ENCODE measurements around the gene CD244. TPM values are rescaled to one million over a fixed set of nuclear protein-coding genes. Genes with fewer than 3 reads are reported as not detected.

CD244 gene
- total and polyA plus RNA-seq, 8 donors = 0.15 to 1.1 (median 0.43) TPM; not detected in 3

DNA sequence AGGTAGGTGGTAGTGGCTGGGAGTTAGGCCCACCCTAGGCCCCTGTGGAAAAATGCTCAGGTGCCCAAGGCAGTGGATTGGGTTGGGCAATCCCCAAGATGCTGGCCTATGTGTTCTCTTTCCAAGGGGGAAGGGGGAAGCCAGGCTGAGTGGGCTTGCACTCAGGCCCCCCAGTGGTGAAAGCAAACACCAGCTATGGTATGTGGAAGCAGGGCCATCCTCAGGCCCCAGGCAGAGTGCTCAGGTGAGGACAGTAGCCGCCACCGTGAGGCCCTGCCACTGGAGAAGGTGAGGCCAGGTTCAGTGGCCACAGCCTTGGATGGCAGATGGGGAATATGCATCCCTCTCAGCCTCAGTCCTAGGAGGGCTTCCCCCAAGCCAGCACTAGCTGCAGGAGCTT lies 54.9 kb downstream of the CD244 start:
- TF ChIP-seq POLR2AphosphoS5 (IDR thresholded peaks at IDR 0.05) (no peak), POLR2A (IDR thresholded peaks at IDR 0.05) (no peak), EP300 (IDR thresholded peaks at IDR 0.05) (no peak)
- TF ChIP-seq, protein P1, sequence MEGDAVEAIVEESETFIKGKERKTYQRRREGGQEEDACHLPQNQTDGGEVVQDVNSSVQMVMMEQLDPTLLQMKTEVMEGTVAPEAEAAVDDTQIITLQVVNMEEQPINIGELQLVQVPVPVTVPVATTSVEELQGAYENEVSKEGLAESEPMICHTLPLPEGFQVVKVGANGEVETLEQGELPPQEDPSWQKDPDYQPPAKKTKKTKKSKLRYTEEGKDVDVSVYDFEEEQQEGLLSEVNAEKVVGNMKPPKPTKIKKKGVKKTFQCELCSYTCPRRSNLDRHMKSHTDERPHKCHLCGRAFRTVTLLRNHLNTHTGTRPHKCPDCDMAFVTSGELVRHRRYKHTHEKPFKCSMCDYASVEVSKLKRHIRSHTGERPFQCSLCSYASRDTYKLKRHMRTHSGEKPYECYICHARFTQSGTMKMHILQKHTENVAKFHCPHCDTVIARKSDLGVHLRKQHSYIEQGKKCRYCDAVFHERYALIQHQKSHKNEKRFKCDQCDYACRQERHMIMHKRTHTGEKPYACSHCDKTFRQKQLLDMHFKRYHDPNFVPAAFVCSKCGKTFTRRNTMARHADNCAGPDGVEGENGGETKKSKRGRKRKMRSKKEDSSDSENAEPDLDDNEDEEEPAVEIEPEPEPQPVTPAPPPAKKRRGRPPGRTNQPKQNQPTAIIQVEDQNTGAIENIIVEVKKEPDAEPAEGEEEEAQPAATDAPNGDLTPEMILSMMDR (IDR thresholded peaks at IDR 0.05) = no peak
- no peak overlapping the region for H3K27ac ChIP-seq
- no peak overlapping the region for H3K4me3 ChIP-seq
- H3K27me3 ChIP-seq = no peaks in the 10 kb centered on the region
- no peaks in the 10 kb centered on the region for H3K36me3 ChIP-seq
- 92 to 100% (median 95%) methylated on average over 1 to 2 of the region's 2 CpGs; no CpG with 5 or more reads in 1 of the 5 donors for WGBS, 5 donors
- DNase-seq = no peak
- H3K4me1 ChIP-seq = peaks cover 0 to 5% (median 0%) of the 10 kb centered on the region in 4 donors
- intact Hi-C loops (cut with DNase I; ENCODE audit: low total_unique reads) = no loop called here
- peaks cover 4 to 27% (median 18%) of the 10 kb centered on the region in 4 donors for H3K9me3 ChIP-seq

- intact Hi-C loops (cut with DNase I; ENCODE audit: low total_unique reads) = no loop called here
Observed at GRCh38 chr1:160807247-160807646, 55.4 kb downstream of the CD244 start.

GRCh38 chr1:160806784-160807183 lies 55.9 kb downstream of the CD244 start:
- Histone ChIP-seq H3K4me3 (no peak overlapping the region), H3K27me3 (no peaks in the 10 kb centered on the region), H3K4me1 (peaks cover 0 to 5% (median 0%) of the 10 kb centered on the region in 4 donors), H3K36me3 (no peaks in the 10 kb centered on the region), H3K9me3 (peaks cover 4 to 27% (median 18%) of the 10 kb centered on the region in 4 donors), H3K27ac (no peak overlapping the region)
- intact Hi-C loops (cut with DNase I; ENCODE audit: low total_unique reads) = no loop called here
- TF ChIP-seq, protein P1 (IDR thresholded peaks at IDR 0.05) = no peak
- TF ChIP-seq EP300 (IDR thresholded peaks at IDR 0.05) (no peak), POLR2AphosphoS5 (IDR thresholded peaks at IDR 0.05) (no peak), POLR2A (IDR thresholded peaks at IDR 0.05) (no peak)
- no peak for DNase-seq

More at GRCh38 chr1:160807247-160807646, 55.4 kb downstream of the CD244 start:
- no peak overlapping the region for H3K27ac ChIP-seq
- peaks cover 4 to 27% (median 18%) of the 10 kb centered on the region in 4 donors for H3K9me3 ChIP-seq
- H3K4me1 ChIP-seq = peaks cover 0 to 5% (median 0%) of the 10 kb centered on the region in 4 donors
- H3K27me3 ChIP-seq = no peaks in the 10 kb centered on the region
- no peaks in the 10 kb centered on the region for H3K36me3 ChIP-seq
- no peak for DNase-seq
- no peak overlapping the region for H3K4me3 ChIP-seq
- TF ChIP-seq, protein P1 (IDR thresholded peaks at IDR 0.05) = no peak
- TF ChIP-seq POLR2A (IDR thresholded peaks at IDR 0.05) (no peak), POLR2AphosphoS5 (IDR thresholded peaks at IDR 0.05) (no peak), EP300 (IDR thresholded peaks at IDR 0.05) (no peak)
- 78 to 83% (median 81%) methylated on average over 3 of the region's 3 CpGs for WGBS, 5 donors

GRCh38 chr1:160806109-160806665 lies 56.5 kb downstream of the CD244 start:
- WGBS, 5 donors = 58 to 81% (median 72%) methylated on average over 1 of the region's 1 CpG
- Histone ChIP-seq H3K36me3 (no peaks in the 10 kb centered on the region), H3K27me3 (no peaks in the 10 kb centered on the region), H3K4me3 (no peak overlapping the region), H3K9me3 (peaks cover 4 to 27% (median 18%) of the 10 kb centered on the region in 4 donors), H3K4me1 (peaks cover 0 to 4% (median 0%) of the 10 kb centered on the region in 4 donors), H3K27ac (no peak overlapping the region)
- intact Hi-C loops (cut with DNase I; ENCODE audit: low total_unique reads) = no loop called here
- TF ChIP-seq EP300 (IDR thresholded peaks at IDR 0.05) = no peak
- TF ChIP-seq, protein P1 (IDR thresholded peaks at IDR 0.05) = no peak
- TF ChIP-seq POLR2A (IDR thresholded peaks at IDR 0.05) = no peak
- no peak for TF ChIP-seq POLR2AphosphoS5 (IDR thresholded peaks at IDR 0.05)
- no peak for DNase-seq

All from stomach (tissue), 9 donors.